Right lobe of liver (tissue), 6 donors: ENCODE results near the gene LTBP3. TPM values are rescaled to one million over a fixed set of nuclear protein-coding genes. Genes with fewer than 3 reads are reported as not detected.

Experiments
- ATAC-seq, 4 donors: fragments of 200-7000 bp; cut with Tn5 transposase; one replicate each; pipeline ENCODE4 v1.9.1; 2020; ENCODE audit warnings: mild to moderate bottlenecking in 4 of 4, moderate library complexity in 4 of 4
- DNase-seq, 3 donors: peaks; one replicate each; pipeline ENCODE4 v3.0.0-alpha.2; 2020
- H3K27ac ChIP-seq, 3 donors: fragments of 200-600 bp; one replicate each; pipeline ENCODE4 v1.8.0; 2022
- H3K27me3 ChIP-seq, 2 donors: fragments of 200-600 bp; one replicate each; pipeline ENCODE4 v1.8.0; 2022
- H3K36me3 ChIP-seq, 4 donors: fragments of 200-600 bp; sonication (generic) in 1 of 4; one replicate each; pipeline versions ENCODE4 v1.5.1 to v1.8.0; 2017 to 2022; ENCODE audit warnings: control low read depth in 1 of 4
- H3K4me1 ChIP-seq, 4 donors: fragments of 200-600 bp; sonication (generic) in 1 of 4; one replicate each; pipeline versions ENCODE4 v1.5.1 to v1.8.0; 2017 to 2022; ENCODE audit warnings: control low read depth in 1 of 4
- H3K4me3 ChIP-seq, 3 donors: fragments of 200-600 bp; one replicate each; pipeline ENCODE4 v1.8.0; 2022
- H3K9me3 ChIP-seq, 4 donors: fragments of 200-600 bp; sonication (generic) in 1 of 4; one replicate each; pipeline versions ENCODE4 v1.5.1 to v1.8.0; 2017 to 2022; ENCODE audit warnings: control low read depth in 1 of 4
- POLR2A ChIP-seq: fragments of 450-650 bp; IDR thresholded peaks from one replicate; pipeline ENCODE4 v1.6.1; 2017; ENCODE audit warnings: antibody characterized with exemption, mild to moderate bottlenecking
- WGBS: methylation state at CpG from one replicate; pipeline ENCODE4 v1.1.6; 2018; ENCODE audit warnings: low coverage, low lambda C conversion rate; ENCODE audit not compliant: insufficient coverage; ENCODE audit errors: missing lambda C conversion rate; 5-methylcytosine and 5-hydroxymethylcytosine counted together
- intact Hi-C, 2 donors: fragments of 100-400 bp; cut with DNase I; formaldehyde crosslinking; loops; one replicate each; pipeline versions ENCODE4 v1.11.2 to v1.14.1; 2022
- total RNA-seq, 6 experiments: library from RNA; depleted of rRNA in 2 of 6; stranded (reverse); fragments of >200 nt in 2 of 6; fragmentation: NEBNext Ultra II Directional in 3 of 6; extraction: Animal tissue kit (Norgen Biotek cat#: 25700) in 3 of 6; gene quantifications; one replicate each; pipeline versions ENCODE4 v1.1.0 to v1.2.4, GENCODE V29; 2016 to 2023
- TF ChIP-seq, protein P1 (sequence below), 4 donors: fragments of 200-600 bp in 3 of 4; fragments of 450-650 bp in 1 of 4; IDR thresholded peaks; one replicate each; pipeline versions ENCODE4 v1.5.1 to v1.8.0; 2016 to 2022; ENCODE audit warnings: antibody characterized with exemption in 4 of 4, mild to moderate bottlenecking in 2 of 4
- donor health status: DM: no; HTN: yes; CAD: no.
- donor health status: DM: no; HTN: no; CAD: no.
- donor health status: DM: no; HTN: no; CAD: no.
- donor health status: DM: no; HTN: yes; CAD: no.
- donor health status: DM: no; HTN: yes; CAD: no.

The LTBP3 gene
- total RNA-seq, 6 experiments from 2014 or later, result 26.6 to 94.1 (median 46.8) TPM

DNA sequence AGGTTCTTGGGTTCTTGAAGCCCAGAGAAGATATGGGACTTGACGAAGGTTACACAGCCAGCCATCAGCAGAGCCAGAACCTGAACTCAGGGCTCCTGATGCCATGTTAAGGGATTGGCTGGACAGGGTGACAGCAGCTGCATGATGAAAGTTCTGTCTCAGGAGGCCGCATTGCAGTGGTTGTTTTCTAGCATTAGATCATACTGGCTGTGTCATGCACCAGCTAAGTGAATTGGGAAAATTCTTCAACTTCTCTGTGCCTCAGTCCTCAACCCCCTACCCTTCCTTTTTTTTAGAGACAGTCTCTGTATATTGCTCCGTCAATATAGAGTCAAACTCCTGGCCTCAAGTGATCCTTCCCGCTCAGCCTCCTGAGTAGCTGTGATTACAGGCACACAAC, 5.4 kb upstream of the LTBP3 start:
- no peaks in the 10 kb centered on the region for H3K9me3 ChIP-seq
- ATAC-seq, result no peak
- H3K36me3 ChIP-seq, result no peaks in the 10 kb centered on the region
- peaks cover 0 to 13% (median 2%) of the 10 kb centered on the region in 4 donors for H3K4me1 ChIP-seq
- intact Hi-C loops, result no loop called here
- TF ChIP-seq, protein P1, sequence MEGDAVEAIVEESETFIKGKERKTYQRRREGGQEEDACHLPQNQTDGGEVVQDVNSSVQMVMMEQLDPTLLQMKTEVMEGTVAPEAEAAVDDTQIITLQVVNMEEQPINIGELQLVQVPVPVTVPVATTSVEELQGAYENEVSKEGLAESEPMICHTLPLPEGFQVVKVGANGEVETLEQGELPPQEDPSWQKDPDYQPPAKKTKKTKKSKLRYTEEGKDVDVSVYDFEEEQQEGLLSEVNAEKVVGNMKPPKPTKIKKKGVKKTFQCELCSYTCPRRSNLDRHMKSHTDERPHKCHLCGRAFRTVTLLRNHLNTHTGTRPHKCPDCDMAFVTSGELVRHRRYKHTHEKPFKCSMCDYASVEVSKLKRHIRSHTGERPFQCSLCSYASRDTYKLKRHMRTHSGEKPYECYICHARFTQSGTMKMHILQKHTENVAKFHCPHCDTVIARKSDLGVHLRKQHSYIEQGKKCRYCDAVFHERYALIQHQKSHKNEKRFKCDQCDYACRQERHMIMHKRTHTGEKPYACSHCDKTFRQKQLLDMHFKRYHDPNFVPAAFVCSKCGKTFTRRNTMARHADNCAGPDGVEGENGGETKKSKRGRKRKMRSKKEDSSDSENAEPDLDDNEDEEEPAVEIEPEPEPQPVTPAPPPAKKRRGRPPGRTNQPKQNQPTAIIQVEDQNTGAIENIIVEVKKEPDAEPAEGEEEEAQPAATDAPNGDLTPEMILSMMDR (IDR thresholded peaks at IDR 0.05), result no peak
- TF ChIP-seq POLR2A, result no peak
- no peak overlapping the region for H3K27ac ChIP-seq
- no peak overlapping the region for H3K4me3 ChIP-seq
- WGBS, result 92% methylated on average over 2 of the region's 4 CpGs
- no peak for DNase-seq
- no peaks in the 10 kb centered on the region for H3K27me3 ChIP-seq

DNA sequence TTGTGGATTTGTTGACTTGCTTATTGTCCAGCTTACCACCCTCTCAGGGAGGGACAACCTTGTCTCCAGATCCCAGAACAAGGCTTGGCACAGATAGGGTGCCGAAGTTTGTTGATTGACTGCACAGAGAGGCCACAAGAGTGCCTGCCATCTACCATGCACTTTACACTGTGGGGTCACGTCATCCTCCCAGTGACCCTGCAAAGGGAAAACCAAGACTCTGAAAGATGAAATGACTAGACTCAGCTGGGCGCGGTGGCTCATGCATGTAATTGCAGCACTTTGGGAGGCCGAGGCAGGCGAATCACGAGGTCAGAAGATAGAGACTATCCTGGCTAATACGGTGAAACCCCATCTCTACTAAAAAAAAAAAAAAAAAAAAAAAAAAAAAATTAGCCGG, 4.6 kb upstream of the LTBP3 start:
- WGBS, result 92% methylated on average over 4 of the region's 9 CpGs
- Histone ChIP-seq H3K27me3 (no peaks in the 10 kb centered on the region), H3K9me3 (no peaks in the 10 kb centered on the region), H3K4me1 (peaks cover 0 to 8% (median 3%) of the 10 kb centered on the region in 4 donors), H3K4me3 (no peak overlapping the region), H3K27ac (no peak overlapping the region), H3K36me3 (no peaks in the 10 kb centered on the region)
- DNase-seq (no peak), ATAC-seq (no peak)
- intact Hi-C loops, result no loop called here
- TF ChIP-seq, protein P1 (IDR thresholded peaks at IDR 0.05), result no peak
- TF ChIP-seq POLR2A, result no peak

DNA sequence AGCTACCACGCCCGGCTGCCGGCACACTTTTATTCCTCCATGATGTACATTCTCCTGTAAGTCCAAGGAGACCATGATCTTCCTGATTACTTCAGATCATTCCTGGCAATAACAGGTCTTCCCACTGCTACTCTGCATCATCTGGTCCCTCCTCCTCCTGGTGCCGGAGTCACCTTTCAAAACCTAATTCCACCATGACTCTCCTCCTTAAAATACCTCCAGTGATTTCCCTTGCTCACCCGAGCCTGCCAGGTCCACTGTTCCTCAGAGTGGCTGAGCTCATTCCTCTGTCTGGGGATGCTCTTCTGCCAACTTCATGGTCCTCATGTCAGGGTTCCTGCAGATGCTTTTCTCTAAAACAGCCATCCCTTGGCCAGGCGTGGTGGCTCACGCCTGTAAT, 3.9 kb upstream of the LTBP3 start:
- Histone ChIP-seq H3K4me1 (peaks cover 0 to 8% (median 3%) of the 10 kb centered on the region in 4 donors), H3K9me3 (no peaks in the 10 kb centered on the region), H3K4me3 (no peak overlapping the region), H3K27me3 (no peaks in the 10 kb centered on the region), H3K36me3 (no peaks in the 10 kb centered on the region), H3K27ac (no peak overlapping the region)
- no peak for DNase-seq
- intact Hi-C loops, result no loop called here
- WGBS, result 91% methylated on average over 6 of the region's 7 CpGs
- TF ChIP-seq, protein P1 (IDR thresholded peaks at IDR 0.05), result no peak
- TF ChIP-seq POLR2A, result no peak
- no peak for ATAC-seq

DNA sequence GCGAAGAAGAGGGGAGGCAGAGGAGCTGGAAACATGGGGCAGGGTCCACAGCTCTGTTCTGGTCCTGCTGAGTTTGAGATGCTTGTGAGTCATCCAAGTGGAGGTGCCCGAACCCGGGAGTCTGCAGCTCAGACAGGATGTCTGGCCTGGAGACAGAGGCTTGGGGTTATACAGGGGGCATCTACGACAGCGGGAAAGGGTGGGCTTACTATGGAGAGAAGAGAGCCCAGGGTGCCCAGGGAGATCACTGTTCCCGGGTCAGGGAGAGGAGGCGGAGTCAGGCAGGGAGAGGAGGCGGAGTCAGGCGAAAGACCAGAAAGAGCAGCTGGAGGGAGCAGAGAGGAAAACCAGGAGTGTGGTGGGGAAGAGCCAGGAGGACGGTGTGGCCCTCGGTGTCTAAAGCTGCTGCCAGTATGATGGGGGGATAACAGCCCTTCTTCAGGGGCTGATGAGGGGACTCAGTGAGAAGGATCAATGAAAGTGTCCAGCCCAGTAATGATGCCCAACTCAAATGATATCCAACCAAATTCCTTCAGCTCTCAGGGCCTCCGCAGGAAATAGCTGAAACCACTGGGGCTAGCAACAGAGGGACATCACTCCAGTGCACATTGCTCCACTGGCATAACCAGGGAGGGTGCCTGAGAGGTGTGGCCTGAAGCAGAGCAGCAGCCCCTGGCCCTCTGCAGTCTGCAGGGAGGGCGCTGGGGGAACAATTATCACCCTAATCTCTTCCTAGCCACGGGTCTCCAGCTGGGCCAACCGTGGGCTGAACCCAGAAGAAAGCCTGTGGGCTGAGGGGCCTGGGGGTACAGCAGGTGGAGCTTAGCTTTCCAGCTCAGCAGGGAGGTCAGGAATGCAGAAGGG, 2.6 kb upstream of the LTBP3 start:
- intact Hi-C loops, result no loop called here
- 22% methylated on average over 10 of the region's 15 CpGs for WGBS
- TF ChIP-seq, protein P1 (IDR thresholded peaks at IDR 0.05), result no peak
- no peak for TF ChIP-seq POLR2A
- H3K4me3 ChIP-seq, result no peak overlapping the region
- H3K27me3 ChIP-seq, result no peaks in the 10 kb centered on the region
- no peak for DNase-seq
- ATAC-seq, result peak; percentile 5 to 33 (median 17)
- no peaks in the 10 kb centered on the region for H3K36me3 ChIP-seq
- no peak overlapping the region for H3K27ac ChIP-seq
- no peaks in the 10 kb centered on the region for H3K9me3 ChIP-seq
- H3K4me1 ChIP-seq, result peaks cover 0 to 8% (median 3%) of the 10 kb centered on the region in 4 donors
